Activated T-cell treated with anti-CD3 and anti-CD28 coated beads, Interleukin-2, amount 50 U/mL, for 72 hours (primary cell): Measurements from ENCODE around the gene MYO16. TPM values are rescaled to one million over a fixed set of nuclear protein-coding genes. Genes with fewer than 3 reads are reported as not detected.

Source experiments
- ATAC-seq, 2 donors: fragments of 150-1000 bp; cut with Tn5 transposase; replicated peaks in 1 of 2; 2 replicates each; pipeline ENCODE4 v1.10.0; 2021; ENCODE audit warnings: moderate library complexity in 2 of 2, mild to moderate bottlenecking in 1 of 2
- DNase-seq, 2 donors: peaks; one replicate each; pipeline ENCODE4 v3.0.0; 2021 to 2022; ENCODE audit warnings: mixed read lengths in 1 of 2
- H3K27ac Mint-ChIP-seq: one replicate; pipeline ENCODE4 v1.8.0; 2022; ENCODE audit warnings: mild to moderate bottlenecking, moderate library complexity, mixed read lengths
- H3K27me3 Mint-ChIP-seq: one replicate; pipeline ENCODE4 v1.8.0; 2022; ENCODE audit warnings: low read depth, mixed read lengths
- H3K36me3 Mint-ChIP-seq, 2 donors: one replicate each; pipeline ENCODE4 v1.8.0; 2022; ENCODE audit warnings: mixed read lengths in 2 of 2, mild to moderate bottlenecking in 1 of 2; ENCODE audit not compliant: insufficient read depth in 2 of 2
- H3K4me1 Mint-ChIP-seq: one replicate; pipeline ENCODE4 v1.8.0; 2022; ENCODE audit warnings: low read depth, mixed read lengths
- H3K4me3 Mint-ChIP-seq, 2 donors: one replicate each; pipeline ENCODE4 v1.8.0; 2022; ENCODE audit warnings: mild to moderate bottlenecking in 2 of 2, mixed read lengths in 2 of 2, moderate library complexity in 2 of 2
- H3K9me3 Mint-ChIP-seq, 2 donors: one replicate each; pipeline ENCODE4 v1.8.0; 2022; ENCODE audit warnings: mixed read lengths in 2 of 2
- total RNA-seq, 2 donors: library from RNA; stranded (reverse); gene quantifications; one replicate each; pipeline ENCODE4 v1.2.3, GENCODE V29; 2022

MYO16 gene
- total RNA-seq, 2 donors from 2014 or later = not detected

DNA sequence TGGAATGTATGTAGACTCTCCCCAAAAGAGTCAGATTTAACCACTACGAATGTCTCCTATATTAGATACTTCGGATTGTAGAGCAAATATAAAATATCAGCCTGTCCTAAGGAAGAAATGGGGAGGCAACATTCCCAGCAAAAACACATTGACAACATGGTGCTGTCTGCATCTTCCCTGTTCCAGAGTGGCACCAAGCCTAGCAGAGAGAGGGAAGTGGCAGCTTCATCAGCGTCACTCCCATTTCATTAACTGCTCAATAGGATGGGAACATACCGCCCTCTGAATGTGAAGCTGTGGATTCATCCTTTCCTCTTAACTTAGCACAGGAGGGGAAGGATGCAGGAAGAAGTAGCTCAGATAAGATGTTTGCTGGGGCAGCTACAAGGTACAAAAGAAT, 45.4 kb downstream of the MYO16 start:
- Mint-ChIP-seq H3K36me3 (no peaks in the 10 kb centered on the region), H3K4me3 (no peak overlapping the region), H3K27me3 (peaks cover 8% of the 10 kb centered on the region), H3K9me3 (no peaks in the 10 kb centered on the region), H3K27ac (no peak overlapping the region), H3K4me1 (no peaks in the 10 kb centered on the region)
- DNase-seq = no peak
- ATAC-seq = no peak

DNA sequence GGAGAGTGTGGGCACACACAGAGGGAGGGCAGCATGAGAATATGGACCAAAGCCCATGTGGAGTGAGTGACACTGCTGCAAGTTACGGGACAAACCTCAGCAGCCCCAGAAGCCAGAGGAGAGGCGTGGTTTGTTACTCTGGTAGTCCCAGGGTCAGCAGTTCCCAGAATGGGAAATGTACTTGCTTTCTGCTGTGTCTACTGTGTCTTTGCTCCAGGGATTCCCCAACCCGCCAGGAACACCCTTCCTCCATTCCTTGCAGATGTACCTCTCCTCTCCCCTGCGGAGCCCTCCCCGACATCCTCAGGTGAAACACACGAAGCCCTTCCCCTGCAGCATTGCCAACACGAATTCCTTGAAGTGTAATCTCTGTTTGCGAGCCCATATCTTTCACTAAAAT, 47.2 kb downstream of the MYO16 start:
- no peak for DNase-seq
- no peaks in the 10 kb centered on the region for H3K36me3 Mint-ChIP-seq
- H3K27ac Mint-ChIP-seq = no peak overlapping the region
- no peak overlapping the region for H3K4me3 Mint-ChIP-seq
- no peaks in the 10 kb centered on the region for H3K4me1 Mint-ChIP-seq
- no peak for ATAC-seq
- peaks cover 17% of the 10 kb centered on the region for H3K27me3 Mint-ChIP-seq
- H3K9me3 Mint-ChIP-seq = no peaks in the 10 kb centered on the region

DNA sequence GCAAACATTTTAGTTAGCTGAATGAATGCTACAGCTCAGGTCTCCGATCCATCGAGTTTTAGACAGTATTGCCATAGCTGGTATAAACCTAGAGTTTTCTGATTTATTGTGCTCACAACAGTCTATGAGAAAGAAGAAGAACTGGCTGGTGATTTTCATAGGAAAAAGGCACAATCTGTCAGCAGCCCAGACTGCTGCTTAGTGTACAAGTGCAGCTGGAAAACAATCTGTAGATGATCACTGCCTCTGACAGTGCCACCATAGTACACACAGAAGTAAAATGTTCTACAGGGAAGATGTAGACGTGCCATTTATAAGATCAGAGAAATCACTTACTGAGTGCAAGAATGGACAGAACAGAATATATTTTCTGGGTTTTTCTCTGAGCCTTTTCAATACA, 48.4 kb downstream of the MYO16 start:
- H3K27me3 Mint-ChIP-seq = peaks cover 17% of the 10 kb centered on the region
- H3K9me3 Mint-ChIP-seq = no peaks in the 10 kb centered on the region

DNA sequence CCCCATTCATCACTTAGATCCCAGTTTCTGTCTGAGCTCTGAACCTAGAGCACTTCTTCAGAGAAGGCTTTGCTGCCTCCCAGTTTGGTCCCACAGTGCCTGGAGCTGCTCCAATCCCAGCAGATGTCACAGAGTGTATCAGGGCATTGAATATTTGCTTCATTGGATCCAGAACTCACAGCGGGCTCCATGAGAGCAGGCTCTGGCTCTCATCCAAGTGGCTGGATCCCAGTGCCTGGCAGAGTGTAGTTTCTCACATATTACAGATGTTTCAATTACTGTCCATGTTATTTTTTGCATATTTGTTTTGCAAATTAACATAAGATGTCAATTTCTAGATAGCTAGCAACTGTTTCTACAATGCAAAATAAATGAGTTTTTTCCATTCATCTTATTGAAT, 50.6 kb downstream of the MYO16 start:
- peaks cover 17% of the 10 kb centered on the region for H3K27me3 Mint-ChIP-seq
- no peaks in the 10 kb centered on the region for H3K4me1 Mint-ChIP-seq

More for the DNA sequence above, 48.4 kb downstream of the MYO16 start:
- Mint-ChIP-seq H3K36me3 (no peaks in the 10 kb centered on the region), H3K4me3 (no peak overlapping the region), H3K4me1 (no peaks in the 10 kb centered on the region), H3K27ac (no peak overlapping the region)
- no peak for ATAC-seq
- DNase-seq = no peak

DNA sequence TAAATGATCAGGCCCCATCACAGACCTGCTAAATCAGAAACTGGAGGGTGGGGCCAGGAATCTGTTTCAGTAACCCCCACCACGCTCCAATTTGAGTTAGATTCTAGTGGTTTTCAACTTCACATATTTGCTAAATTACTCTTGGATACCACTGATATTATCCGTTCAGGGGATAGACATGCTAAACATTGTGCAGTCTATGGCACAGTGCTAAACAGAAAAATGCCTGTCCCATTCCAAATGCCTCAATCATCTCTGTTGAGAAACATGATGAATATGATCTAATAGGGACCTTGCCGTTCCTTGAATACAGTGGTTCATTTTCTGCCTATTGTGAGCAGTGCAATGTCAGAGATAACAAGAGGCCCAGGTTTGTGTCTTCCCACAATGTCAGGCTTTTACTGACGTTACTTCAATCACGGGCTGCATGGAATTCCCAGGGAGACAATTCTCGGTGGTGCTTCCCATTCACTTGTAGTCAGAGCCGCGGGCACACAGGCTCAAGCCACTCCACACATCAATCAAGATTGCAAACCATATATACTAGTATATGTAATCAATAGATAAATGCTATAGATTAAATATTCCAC, 52.7 kb downstream of the MYO16 start:
- Mint-ChIP-seq H3K9me3 (no peaks in the 10 kb centered on the region), H3K4me3 (no peak overlapping the region), H3K36me3 (no peaks in the 10 kb centered on the region), H3K27me3 (peaks cover 10% of the 10 kb centered on the region), H3K4me1 (no peaks in the 10 kb centered on the region), H3K27ac (no peak overlapping the region)
- DNase-seq = no peak
- ATAC-seq = no peak

More for the DNA sequence above, 50.6 kb downstream of the MYO16 start:
- Mint-ChIP-seq H3K4me3 (no peak overlapping the region), H3K27ac (no peak overlapping the region), H3K9me3 (no peaks in the 10 kb centered on the region), H3K36me3 (no peaks in the 10 kb centered on the region)
- DNase-seq = no peak
- no peak for ATAC-seq

DNA sequence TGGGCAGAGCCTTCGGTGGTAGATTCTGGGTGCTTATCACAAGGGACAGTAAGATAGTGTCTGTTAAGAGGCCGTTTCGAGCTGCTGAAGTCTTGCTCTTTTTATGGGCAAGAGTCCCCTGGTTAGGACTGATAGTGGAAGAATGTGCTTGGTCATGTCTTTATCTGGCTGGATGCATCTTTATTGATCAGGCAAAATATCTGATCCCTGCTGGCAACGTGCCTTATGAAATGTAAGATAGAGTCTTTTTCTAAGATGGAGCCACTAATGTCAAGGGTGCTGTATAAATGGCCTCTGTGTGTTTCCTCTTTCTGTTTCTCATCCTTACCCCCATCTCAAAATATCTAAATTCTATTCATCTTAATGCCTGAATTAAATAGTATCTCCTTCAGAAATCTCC, 53.3 kb downstream of the MYO16 start:
- DNase-seq = no peak
- no peak for ATAC-seq
- no peaks in the 10 kb centered on the region for H3K4me1 Mint-ChIP-seq

DNA sequence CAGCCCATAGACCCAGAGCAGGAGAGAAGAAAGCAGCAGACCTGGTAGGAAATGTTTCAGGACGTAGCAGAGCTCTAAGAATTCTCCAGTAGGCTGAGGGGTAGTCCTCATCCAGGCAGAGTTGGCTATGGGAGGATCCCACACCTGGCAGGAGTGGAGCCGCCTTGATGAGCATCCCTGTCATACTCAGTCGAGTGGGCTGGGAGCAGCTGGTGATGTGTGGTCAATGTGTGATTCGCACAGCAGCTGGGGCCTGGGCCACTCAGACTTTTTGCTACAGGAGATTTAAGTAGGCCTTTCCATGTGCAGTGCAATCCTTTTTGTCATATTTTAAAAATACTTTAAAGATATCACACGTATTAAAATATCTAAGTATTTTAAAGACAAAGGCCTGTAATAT, 56.6 kb downstream of the MYO16 start:
- H3K27ac Mint-ChIP-seq = no peak overlapping the region

More for the DNA sequence above, 53.3 kb downstream of the MYO16 start:
- Mint-ChIP-seq H3K27me3 (peaks cover 10% of the 10 kb centered on the region), H3K27ac (no peak overlapping the region), H3K9me3 (no peaks in the 10 kb centered on the region), H3K36me3 (no peaks in the 10 kb centered on the region), H3K4me3 (no peak overlapping the region)

DNA sequence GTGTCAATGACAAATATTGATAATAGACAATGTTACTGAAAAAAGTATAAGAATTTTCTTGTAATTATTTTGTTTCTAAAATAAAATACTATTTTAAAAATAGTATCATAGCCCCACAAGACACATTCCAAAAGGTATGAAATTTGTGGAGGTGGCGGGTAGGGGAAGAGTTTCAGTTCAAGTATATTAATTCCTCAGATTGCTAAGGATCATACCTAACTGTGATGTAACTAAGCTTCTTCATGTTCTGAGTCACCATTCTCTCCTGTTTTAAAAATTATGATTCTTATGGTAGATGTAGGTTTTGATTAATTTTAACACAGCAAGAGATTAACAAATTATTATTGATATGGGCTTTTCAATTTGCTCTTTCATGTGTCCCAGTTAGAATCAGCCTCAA, 61.3 kb downstream of the MYO16 start:
- no peak for DNase-seq
- no peak overlapping the region for H3K27ac Mint-ChIP-seq
- H3K4me3 Mint-ChIP-seq = no peak overlapping the region
- no peak for ATAC-seq
- no peaks in the 10 kb centered on the region for H3K36me3 Mint-ChIP-seq
- no peaks in the 10 kb centered on the region for H3K27me3 Mint-ChIP-seq
- no peaks in the 10 kb centered on the region for H3K4me1 Mint-ChIP-seq
- H3K9me3 Mint-ChIP-seq = no peaks in the 10 kb centered on the region

More for the DNA sequence above, 56.6 kb downstream of the MYO16 start:
- ATAC-seq = no peak
- H3K36me3 Mint-ChIP-seq = no peaks in the 10 kb centered on the region
- H3K4me3 Mint-ChIP-seq = no peak overlapping the region
- H3K27me3 Mint-ChIP-seq = peaks cover 5% of the 10 kb centered on the region
- no peak for DNase-seq
- no peaks in the 10 kb centered on the region for H3K9me3 Mint-ChIP-seq
- H3K4me1 Mint-ChIP-seq = no peaks in the 10 kb centered on the region

DNA sequence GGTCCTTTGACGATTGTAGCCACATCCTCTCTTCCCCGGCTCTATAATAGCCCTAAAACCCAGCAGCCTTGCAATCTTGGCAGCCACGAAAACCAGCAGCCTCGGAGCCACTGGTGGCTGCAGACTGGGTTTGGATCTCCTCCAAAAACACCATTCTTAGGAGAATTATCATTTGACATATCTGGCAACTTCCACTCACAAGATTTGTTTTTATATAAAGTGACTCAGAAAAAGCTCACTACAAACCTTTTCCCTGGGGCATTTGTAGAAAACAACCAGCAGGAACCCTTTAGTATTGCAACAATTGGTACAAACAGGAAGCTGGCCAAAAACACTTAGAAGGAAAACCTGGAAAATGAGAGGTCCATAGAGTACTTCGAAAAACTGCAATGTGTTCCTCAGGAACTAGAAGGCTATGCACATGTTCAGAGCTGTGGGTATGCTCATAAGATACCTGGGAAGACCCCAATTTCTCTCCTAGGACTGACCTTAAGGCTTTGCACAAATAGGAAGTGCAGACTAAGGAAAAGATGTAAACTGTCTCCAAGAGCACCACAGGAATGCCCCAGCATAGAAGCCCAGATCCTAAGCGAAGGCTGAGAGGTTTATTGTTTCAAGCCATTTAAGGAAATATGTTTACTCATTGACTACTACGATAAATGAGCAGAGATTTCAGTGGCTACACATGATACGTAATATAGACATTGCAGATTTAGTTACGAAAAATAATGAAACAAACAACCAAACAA, 71.2 kb downstream of the MYO16 start:
- no peak overlapping the region for H3K27ac Mint-ChIP-seq
- ATAC-seq (no peak), DNase-seq (no peak)
- peaks cover 6 to 10% of the 10 kb centered on the region in 2 donors for H3K36me3 Mint-ChIP-seq
- H3K4me3 Mint-ChIP-seq = no peak overlapping the region
- H3K27me3 Mint-ChIP-seq = no peaks in the 10 kb centered on the region
- peaks cover 6 to 9% of the 10 kb centered on the region in 2 donors for H3K9me3 Mint-ChIP-seq
- H3K4me1 Mint-ChIP-seq = no peaks in the 10 kb centered on the region

DNA sequence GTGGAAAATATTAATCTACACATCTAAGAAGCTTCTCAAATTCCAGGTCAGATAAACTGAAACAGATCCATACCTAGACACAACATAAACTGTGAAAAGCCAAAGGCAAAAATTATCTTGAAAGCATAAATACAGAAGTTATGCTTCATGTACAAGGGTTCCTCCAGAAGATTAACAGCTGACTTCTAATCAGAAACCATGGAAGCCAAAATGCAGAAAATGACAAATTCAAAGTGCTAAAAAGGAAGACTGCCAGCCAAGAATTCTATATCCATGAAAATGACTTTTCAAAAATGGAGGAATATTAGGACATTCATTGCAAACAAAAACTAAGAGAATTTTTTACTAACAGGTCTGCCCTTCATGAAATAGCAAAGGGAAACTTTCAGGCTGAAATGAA, 72.8 kb downstream of the MYO16 start:
- H3K4me1 Mint-ChIP-seq = no peaks in the 10 kb centered on the region
- ATAC-seq (no peak), DNase-seq (no peak)
- peaks cover 5 to 9% of the 10 kb centered on the region in 2 donors for H3K9me3 Mint-ChIP-seq
- H3K27ac Mint-ChIP-seq = no peak overlapping the region
- H3K27me3 Mint-ChIP-seq = no peaks in the 10 kb centered on the region
- peaks cover 6 to 10% of the 10 kb centered on the region in 2 donors for H3K36me3 Mint-ChIP-seq
- no peak overlapping the region for H3K4me3 Mint-ChIP-seq

DNA sequence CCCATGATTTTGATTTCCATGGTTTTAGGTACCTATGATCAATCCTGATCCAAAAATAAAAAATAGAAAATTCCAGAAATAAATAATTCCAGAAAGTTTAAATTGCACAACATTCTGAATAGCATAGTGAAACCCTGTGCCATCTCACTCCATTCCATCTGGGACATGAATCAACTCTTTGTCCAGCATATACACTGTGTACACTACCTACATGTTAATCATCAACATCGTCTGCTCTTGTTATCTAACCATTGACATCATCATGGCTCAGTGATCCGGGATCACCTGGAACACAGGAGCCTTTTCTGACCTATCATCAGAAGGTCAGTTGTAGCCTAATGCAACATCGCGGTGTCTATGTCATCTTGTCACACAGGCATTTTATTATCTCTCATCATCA, 75.6 kb downstream of the MYO16 start:
- no peaks in the 10 kb centered on the region for H3K27me3 Mint-ChIP-seq
- H3K9me3 Mint-ChIP-seq = peaks cover 3 to 9% of the 10 kb centered on the region in 2 donors
- H3K36me3 Mint-ChIP-seq = peaks cover 6 to 10% of the 10 kb centered on the region in 2 donors
- no peak overlapping the region for H3K4me3 Mint-ChIP-seq
- no peak overlapping the region for H3K27ac Mint-ChIP-seq
- no peak for ATAC-seq
- no peaks in the 10 kb centered on the region for H3K4me1 Mint-ChIP-seq
- no peak for DNase-seq

DNA sequence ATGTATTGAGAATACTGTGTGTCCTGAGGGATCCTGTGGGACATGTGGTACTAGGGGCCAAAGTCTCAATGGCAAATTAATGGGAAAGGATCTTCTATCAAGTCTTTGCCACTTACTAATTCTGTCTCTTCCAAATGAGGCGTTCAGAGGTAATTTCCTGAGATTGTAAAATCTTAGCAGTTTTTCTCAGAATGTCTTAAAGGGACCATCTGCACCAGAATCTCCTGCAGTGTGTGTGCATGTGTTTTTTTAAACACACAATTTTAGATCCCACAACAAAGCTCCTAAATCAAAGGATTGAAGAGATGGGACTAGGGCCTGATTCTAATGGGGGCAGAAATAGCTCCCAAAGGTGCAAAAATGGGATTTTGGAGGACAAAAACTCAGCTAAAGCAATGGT, 78.2 kb downstream of the MYO16 start:
- H3K4me1 Mint-ChIP-seq = no peaks in the 10 kb centered on the region
- peaks cover 0 to 2% of the 10 kb centered on the region in 2 donors for H3K36me3 Mint-ChIP-seq
- ATAC-seq = no peak
- no peaks in the 10 kb centered on the region for H3K9me3 Mint-ChIP-seq
- H3K27ac Mint-ChIP-seq = no peak overlapping the region
- no peaks in the 10 kb centered on the region for H3K27me3 Mint-ChIP-seq
- no peak overlapping the region for H3K4me3 Mint-ChIP-seq
- no peak for DNase-seq

DNA sequence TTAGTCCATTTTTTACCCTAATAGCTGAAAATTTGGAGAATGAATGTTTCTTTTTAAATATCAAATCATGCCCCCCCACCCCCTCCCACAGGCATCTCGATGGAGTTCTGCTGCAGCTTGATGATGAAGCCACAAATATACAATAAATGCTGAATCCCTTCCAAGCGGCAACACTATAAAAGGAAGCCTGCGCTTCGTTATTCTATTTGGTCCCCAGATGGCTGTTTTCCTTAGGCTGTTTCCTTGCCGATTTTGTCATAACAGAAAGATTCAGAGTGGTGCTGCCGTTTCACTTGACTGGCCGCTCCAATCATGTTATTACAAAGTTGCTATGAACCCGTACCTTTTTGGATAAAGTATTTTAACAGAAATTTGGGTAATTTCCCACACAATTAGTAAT, 79.5 kb downstream of the MYO16 start:
- Mint-ChIP-seq H3K4me3 (no peak overlapping the region), H3K27ac (no peak overlapping the region), H3K4me1 (no peaks in the 10 kb centered on the region), H3K36me3 (no peaks in the 10 kb centered on the region), H3K9me3 (no peaks in the 10 kb centered on the region), H3K27me3 (no peaks in the 10 kb centered on the region)
- no peak for DNase-seq
- no peak for ATAC-seq

DNA sequence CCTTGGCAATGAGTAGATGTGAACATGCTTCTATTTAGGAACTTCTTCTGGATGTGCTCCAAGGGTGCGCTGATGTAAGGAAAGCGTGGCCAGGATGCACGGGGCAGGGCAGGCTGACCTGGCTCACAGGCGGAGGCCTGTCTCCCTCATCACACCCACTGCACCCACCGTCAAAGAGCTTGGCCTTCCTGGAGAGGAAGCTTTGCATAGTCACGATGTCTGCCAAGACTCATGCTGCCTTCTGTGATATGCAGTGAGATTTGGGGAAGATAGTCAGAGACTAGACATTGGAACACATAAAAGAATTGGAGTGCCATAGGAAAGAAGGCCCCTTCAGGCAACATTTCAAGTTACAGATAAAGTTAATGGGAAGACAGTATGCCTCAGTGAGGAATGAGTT, 82.0 kb downstream of the MYO16 start:
- DNase-seq (no peak), ATAC-seq (no peak)
- no peaks in the 10 kb centered on the region for H3K27me3 Mint-ChIP-seq
- H3K4me1 Mint-ChIP-seq = no peaks in the 10 kb centered on the region
- H3K9me3 Mint-ChIP-seq = no peaks in the 10 kb centered on the region
- no peak overlapping the region for H3K27ac Mint-ChIP-seq
- no peak overlapping the region for H3K4me3 Mint-ChIP-seq
- peaks cover 0 to 1% of the 10 kb centered on the region in 2 donors for H3K36me3 Mint-ChIP-seq
